ENCODE data around the gene PRDM8.

DNA sequence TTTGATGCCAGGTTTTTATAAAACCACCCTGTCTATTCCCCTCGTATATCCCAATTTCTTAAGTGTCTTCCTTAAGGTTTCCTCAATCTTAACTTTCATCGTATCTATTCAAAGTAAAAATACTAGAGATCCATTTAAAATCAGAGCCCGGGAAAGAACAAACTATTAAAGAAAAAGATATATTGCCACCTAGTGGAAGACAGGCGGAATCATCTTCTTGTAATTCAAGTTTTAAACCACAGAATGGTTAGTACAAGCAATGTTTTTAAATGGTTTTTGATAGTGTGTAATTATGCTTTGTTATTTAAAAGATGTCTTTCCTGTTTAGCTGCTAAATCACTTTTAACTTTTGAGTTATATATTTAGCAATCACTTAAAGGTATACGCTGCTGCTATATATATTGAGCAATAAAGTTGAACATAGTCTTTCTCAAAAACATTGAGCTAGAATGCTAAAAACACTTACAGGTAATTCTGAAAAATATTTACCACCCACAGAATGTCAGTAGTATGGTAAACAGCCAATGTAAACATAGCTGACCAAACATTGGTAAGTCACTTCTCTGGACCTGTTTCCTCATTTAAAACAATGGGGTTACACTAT is 18.2 kb downstream of the PRDM8 start:
- TF ChIP-seq, protein P1, sequence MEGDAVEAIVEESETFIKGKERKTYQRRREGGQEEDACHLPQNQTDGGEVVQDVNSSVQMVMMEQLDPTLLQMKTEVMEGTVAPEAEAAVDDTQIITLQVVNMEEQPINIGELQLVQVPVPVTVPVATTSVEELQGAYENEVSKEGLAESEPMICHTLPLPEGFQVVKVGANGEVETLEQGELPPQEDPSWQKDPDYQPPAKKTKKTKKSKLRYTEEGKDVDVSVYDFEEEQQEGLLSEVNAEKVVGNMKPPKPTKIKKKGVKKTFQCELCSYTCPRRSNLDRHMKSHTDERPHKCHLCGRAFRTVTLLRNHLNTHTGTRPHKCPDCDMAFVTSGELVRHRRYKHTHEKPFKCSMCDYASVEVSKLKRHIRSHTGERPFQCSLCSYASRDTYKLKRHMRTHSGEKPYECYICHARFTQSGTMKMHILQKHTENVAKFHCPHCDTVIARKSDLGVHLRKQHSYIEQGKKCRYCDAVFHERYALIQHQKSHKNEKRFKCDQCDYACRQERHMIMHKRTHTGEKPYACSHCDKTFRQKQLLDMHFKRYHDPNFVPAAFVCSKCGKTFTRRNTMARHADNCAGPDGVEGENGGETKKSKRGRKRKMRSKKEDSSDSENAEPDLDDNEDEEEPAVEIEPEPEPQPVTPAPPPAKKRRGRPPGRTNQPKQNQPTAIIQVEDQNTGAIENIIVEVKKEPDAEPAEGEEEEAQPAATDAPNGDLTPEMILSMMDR (IDR thresholded peaks at IDR 0.05; ENCODE audit: low read depth, low read length, poor library complexity, severe bottlenecking): peak; percentile 67
- TF ChIP-seq EZH2phosphoT487 (IDR thresholded peaks at IDR 0.05; ENCODE audit: borderline replicate concordance, low read length): no peak

All from DOHH2 (cell line).